SW 1271 (cell line): ENCODE measurements around the gene TNFAIP1.
"Not testable (repeated sequence)": the region's sequence is repeated elsewhere in the genome, so short reads cannot be mapped to it uniquely, and the experiment has no call there.

Experiments
- DNase-seq, 2 experiments: peaks; one replicate each; lab custom pipeline; 2025; lab: John Stamatoyannopoulos, UW

The TNFAIP1 gene

GRCh38 chr17:28335201-28335958 is at the start of gene TNFAIP1, which contains the start of gene IFT20:
Gene TNFAIP1, plus strand, starts transcription at chr17:28335761. Its CDS starts 3,761 bp downstream, at chr17:28339522.
Gene IFT20, minus strand, starts transcription at chr17:28335472. Its CDS starts 3,487 bp downstream, at chr17:28331985.
- DNase-seq: peak; percentile 100

GRCh38 chr17:28285965-28286364 is 49.6 kb upstream of the TNFAIP1 start:
- no peak for DNase-seq

- DNase-seq: no peak
Measured at GRCh38 chr17:28290703-28291102, 44.9 kb upstream of the TNFAIP1 start.

- no peak for DNase-seq
Measured at GRCh38 chr17:28291780-28292330, 43.7 kb upstream of the TNFAIP1 start.

- DNase-seq: not testable (repeated sequence)
Measured at GRCh38 chr17:28292878-28293277, 42.7 kb upstream of the TNFAIP1 start.

DNA sequence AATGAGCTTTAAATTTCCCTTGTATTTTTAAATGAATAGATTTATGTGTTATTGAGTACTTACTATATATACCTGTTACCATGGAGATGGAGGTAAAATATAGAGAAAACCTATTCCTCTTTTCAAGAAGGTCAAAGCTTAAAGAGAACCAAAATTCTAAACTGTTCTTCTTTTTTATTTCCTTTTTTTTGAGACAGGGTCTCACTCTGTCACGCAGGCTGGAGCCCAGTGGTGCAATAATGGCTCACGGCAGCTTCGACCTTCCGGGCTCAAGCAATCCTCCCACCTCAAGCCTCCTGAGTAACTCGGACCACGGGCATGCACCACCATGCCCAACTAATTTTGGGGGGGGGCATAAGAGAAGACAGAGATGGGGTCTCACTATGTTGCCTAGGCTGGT is 41.6 kb upstream of the TNFAIP1 start:
- DNase-seq: no peak

- DNase-seq: no peak
Measured at GRCh38 chr17:28295677-28296578, 39.6 kb upstream of the TNFAIP1 start.

- no peak for DNase-seq
Measured at GRCh38 chr17:28298449-28298848, 37.1 kb upstream of the TNFAIP1 start.

- no peak for DNase-seq
Measured at GRCh38 chr17:28306954-28307401, 28.6 kb upstream of the TNFAIP1 start.

DNA sequence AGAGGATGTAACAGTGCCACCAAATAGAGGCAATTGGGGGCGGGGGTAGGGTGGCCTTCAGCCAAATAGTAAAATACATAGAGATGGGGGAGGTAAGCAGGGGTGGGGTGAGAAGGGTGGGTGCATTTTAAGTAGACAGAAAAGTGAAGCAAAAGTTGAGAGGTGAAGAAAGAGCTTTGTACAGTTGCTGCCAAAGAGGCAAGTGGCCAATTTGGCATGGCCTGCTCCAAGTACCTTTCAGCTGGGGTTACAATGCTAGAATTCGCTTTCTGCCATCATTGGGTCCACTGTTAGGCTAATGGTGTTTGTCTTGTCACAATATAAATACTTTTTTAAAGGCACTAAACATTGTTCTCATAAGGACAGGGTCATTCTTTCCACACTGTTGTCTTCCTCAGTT is 21.7 kb upstream of the TNFAIP1 start:
- DNase-seq: no peak

GRCh38 chr17:28315846-28316705 is 19.5 kb upstream of the TNFAIP1 start:
- DNase-seq: no peak

- DNase-seq: no peak
Measured at GRCh38 chr17:28317099-28317965, 18.2 kb upstream of the TNFAIP1 start.

DNA sequence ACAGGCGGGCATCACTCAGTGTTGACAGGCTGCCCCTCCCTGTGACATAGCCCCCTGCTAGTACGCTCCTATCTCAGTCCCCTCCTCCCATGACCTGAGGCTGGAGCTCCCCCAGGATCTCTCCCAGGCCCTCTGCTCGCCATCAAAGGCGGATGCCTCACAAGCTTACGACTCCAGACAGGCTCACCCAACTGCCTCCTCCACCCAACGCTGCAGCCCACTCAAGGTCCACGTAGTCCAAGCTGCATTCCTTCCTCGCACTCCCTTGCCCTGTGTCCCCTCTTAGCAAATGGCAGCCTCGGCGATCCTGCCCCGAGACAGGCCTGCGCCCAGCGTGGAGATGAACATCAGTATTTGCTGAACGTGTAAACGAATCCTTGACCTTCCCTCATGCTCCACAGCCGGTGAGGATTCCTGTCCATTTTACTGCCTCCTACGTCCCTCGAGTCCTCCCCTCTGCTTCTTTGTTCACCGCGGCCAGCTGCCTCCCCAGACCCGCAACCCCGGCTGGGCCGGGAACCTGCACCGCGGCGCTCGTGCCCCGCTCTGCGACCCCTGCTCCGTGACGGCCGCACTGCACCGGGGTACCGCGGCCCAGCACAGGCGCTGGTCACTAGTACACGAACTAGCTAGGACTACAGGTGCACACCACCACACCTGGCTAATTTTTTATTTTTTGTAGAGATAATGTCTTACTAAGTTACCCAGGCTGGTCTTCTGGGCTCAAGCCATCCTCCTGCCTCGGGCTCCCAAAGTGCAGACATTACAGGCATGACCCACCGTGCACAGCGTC is 17.4 kb upstream of the TNFAIP1 start:
- no peak for DNase-seq

- DNase-seq: peak; percentile 96 to 98
Measured at GRCh38 chr17:28318759-28319597, 16.6 kb upstream of the TNFAIP1 start, which contains the start of gene TMEM97. Gene TMEM97, plus strand, starts transcription at chr17:28319200. Its CDS starts 40 bp downstream, at chr17:28319240.

DNA sequence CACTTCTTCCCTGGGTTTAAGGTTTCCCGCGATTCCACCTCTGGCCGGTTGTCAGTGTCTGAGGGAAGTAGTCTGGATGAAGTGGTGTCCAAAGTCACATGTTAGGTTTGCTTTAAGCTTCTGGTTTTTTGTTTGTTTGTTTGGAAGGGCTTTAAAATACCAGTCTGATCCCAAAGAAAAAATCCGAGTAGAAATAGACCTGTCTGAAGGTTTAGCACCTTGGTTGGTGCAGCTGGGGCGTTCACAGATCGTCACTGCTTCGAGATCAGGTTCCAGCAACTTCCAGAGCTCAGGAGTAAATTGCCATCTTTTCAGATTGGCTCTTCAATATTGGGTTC is 16.0 kb upstream of the TNFAIP1 start:
- peak in 1 of 2 experiments; percentile 23 for DNase-seq

DNA sequence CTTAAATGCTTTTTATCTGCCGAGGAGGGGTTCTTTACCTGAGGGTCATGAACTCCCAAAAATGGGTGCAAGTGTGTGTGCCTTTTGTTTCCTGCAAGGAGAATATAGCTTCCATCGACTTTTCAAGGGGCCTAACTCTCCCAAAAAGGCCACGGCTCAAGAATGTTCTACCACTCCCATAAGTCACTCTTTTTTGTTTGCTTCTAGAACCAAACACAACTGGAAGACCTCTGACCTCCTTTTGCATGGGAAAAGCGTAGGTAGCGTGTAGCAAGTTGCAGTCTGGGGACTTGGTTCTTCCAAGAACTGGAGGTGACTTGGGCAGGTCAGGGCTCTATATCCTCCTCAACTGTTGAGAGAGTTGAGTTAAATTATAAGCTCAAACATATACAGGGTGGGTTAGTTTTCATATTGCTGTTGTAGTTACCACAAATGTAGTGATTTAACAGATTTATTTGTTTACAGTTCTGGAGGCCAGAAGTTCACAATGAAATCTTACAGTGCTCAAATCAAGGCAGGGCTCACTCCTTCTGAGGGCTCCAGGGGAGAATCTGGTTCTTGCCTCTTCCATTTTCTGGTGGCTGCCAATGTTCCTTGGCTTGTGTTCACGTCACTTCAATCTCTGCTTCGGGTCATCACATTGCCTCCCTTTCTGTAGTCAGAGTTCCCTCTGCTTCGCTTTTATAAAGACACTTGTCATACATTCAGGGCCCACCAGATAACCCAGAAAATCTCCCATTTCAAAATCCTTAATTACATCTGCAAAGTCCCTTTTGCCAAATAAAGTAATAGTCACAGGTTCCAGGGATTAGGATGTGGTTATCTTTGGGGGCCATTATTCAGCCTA is 15.1 kb upstream of the TNFAIP1 start:
- no peak for DNase-seq

GRCh38 chr17:28324267-28324745 is 11.3 kb upstream of the TNFAIP1 start:
- DNase-seq: no peak

DNA sequence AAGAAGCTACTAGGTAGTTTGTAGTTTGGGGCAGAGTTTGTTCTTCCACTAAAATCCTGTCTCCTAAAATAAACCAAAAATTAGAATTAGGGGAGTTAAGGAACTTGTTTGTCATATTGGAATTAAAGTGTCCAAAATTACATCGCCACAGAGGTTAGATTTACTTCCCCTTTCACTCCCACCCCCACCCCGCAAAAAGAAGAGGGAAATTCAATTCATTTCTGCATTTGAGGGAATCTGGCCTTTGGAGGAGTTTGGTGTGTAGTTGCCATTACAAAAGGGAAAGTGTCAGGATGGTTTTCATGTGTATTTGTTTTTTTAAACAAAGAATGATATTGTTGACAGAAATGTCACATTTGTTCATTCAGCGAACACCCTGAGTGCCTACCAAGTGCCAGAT is 10.8 kb upstream of the TNFAIP1 start:
- no peak for DNase-seq
